Subcutaneous adipose tissue (tissue), 4 donors: ENCODE results near the gene OTUD5. TPM values are rescaled to one million over a fixed set of nuclear protein-coding genes. Genes with fewer than 3 reads are reported as not detected.

ENCODE experiments used
- CTCF ChIP-seq: fragments of 450-650 bp; IDR thresholded peaks from one replicate; pipeline ENCODE4 v1.5.1; 2016; ENCODE audit warnings: low read depth, mild to moderate bottlenecking, control low read depth, antibody characterized with exemption, moderate library complexity
- total RNA-seq, 4 donors: library from RNA; depleted of rRNA; stranded (reverse); fragments of >200 nt; gene quantifications; one replicate each; pipeline ENCODE4 v1.1.0, GENCODE V29; 2016

OTUD5 gene
- total RNA-seq, 4 donors from 2014 or later: 24.0 to 47.5 (median 29.9) TPM

- TF ChIP-seq CTCF: no peak
These were observed 15.1 kb upstream of the OTUD5 start for GRCh38 chrX:48972220-48973164.

GRCh38 chrX:48971249-48972219, 14.1 kb upstream of the OTUD5 start, which contains the start of gene KCND1:
Gene KCND1 (minus strand): TSS chrX:48971844. CDS start chrX:48970271, 1,573 bp downstream.
- no peak for TF ChIP-seq CTCF

DNA sequence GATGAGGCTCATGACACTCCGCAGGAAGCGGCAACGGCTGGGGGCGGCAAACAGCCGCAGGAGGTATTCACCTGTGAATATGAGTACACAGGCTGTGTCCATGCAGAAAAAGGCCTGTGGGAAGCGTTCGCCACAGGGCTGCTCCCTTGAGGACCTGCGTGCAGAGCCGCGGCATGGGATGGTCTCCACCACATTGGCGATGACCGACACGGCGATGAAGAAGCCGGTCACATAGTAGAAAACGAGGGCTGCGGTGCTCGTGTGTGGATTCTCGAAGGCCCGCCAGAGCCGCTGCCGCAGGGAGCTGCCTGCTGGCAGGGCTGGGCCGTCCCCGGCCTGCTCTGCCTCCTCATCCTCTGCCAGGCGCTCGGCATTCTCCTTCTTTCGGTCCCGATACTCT, 12.1 kb upstream of the OTUD5 start:
- no peak for TF ChIP-seq CTCF

DNA sequence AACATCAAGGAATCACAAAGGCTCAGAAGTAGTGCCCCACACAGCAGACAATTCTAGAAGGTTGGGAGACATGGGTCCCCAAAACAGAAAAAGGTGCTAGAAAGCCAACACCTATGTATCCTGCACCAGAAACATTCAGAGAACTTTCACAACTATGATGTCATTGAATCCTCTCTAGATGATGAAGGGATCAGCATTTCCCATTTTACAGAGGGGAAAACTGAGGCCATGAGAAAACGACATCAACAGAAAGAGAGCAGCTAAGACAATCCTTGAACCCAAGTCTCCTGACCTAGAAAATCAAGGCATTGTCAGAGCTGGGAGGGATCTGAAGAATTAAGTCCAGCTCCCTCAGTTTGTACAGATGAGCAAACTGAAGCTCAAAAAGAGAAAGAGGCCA, 11.0 kb upstream of the OTUD5 start:
- no peak for TF ChIP-seq CTCF

DNA sequence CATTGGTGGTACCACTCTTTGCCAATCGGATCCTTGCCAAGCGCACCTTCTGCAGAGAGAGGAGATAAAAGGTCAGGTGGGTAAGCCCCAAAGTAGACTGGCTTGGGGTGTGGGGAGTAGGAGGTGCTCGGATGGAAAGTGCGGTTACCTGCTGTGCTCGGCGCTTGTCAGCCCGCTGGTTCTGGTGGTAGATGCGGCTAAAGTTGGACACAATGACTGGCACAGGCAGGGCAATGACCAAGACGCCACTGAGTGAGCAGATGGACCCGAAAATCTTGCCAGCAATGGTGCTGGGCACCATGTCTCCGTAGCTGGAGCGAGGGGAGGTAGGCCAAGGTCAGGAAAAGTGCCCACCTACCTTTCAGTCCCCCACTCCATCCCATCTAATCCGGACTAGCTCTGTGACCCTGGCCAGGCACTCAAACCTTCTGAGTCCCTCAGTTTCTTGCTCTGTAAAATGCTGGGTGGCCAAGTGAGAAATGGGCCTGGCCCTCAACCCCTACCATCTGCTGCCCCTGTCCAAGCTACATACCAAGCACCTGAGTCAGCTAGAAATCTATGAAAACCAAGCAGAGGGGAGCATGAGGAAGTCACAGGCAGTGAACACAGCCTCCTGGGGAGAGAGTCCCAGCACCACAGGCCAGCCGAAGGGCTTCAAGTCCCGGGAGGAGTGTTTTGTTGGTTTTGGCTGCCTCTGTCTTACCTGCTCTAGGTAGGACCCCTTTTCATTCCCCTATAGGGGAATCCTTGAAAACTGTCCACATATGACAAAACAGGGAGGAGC, 9.6 kb upstream of the OTUD5 start:
- no peak for TF ChIP-seq CTCF

- no peak for TF ChIP-seq CTCF
These were observed 8.6 kb upstream of the OTUD5 start for GRCh38 chrX:48965959-48966358.
